VCaP (cell line): ENCODE measurements around the gene TMEM11.

Source experiments
- H3K27ac ChIP-seq: fragments of 450-650 bp; 2 replicates; pipeline ENCODE4 v1.5.1; 2017
- TF ChIP-seq, protein P1 (sequence below): fragments of 450-650 bp; conservative IDR thresholded peaks from 2 replicates; pipeline ENCODE4 v1.5.1; 2017; ENCODE audit warnings: mild to moderate bottlenecking, moderate library complexity

TMEM11 gene

DNA sequence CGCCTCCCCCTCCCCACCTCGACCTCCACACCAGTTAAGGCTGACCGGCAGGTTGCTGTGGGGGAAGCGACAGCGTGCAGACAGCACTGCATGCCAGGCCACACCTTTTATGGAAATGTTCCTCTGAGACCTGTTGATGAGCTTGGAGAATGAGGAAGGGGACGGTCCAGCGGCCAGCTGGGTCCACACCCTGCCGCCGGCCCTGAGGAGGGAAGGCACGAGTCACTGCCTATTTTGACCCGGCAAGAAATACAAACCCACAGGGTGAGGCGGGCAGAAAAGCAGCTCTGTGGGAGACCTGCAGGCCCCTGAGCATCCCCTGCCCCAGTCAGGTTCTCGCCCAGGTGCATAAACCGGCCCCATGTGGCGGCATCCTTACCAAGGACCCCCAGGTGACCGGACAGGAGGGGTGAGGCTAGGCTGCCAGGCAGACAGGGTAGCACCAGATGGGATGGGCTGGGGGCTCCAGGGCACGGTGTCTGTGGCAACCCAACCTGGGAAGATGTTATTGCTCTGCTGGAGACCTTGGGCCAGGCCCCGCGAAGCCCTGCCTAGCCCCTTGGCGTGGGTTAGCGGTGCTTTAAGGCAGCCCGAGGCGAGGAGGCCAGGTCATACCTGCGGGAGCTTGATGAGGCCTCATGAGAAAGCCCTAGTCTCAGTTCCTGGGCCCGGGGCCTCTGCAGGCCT, 26.6 kb upstream of the TMEM11 start:
- TF ChIP-seq, protein P1, sequence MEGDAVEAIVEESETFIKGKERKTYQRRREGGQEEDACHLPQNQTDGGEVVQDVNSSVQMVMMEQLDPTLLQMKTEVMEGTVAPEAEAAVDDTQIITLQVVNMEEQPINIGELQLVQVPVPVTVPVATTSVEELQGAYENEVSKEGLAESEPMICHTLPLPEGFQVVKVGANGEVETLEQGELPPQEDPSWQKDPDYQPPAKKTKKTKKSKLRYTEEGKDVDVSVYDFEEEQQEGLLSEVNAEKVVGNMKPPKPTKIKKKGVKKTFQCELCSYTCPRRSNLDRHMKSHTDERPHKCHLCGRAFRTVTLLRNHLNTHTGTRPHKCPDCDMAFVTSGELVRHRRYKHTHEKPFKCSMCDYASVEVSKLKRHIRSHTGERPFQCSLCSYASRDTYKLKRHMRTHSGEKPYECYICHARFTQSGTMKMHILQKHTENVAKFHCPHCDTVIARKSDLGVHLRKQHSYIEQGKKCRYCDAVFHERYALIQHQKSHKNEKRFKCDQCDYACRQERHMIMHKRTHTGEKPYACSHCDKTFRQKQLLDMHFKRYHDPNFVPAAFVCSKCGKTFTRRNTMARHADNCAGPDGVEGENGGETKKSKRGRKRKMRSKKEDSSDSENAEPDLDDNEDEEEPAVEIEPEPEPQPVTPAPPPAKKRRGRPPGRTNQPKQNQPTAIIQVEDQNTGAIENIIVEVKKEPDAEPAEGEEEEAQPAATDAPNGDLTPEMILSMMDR: no peak
- no peak overlapping the region for H3K27ac ChIP-seq

DNA sequence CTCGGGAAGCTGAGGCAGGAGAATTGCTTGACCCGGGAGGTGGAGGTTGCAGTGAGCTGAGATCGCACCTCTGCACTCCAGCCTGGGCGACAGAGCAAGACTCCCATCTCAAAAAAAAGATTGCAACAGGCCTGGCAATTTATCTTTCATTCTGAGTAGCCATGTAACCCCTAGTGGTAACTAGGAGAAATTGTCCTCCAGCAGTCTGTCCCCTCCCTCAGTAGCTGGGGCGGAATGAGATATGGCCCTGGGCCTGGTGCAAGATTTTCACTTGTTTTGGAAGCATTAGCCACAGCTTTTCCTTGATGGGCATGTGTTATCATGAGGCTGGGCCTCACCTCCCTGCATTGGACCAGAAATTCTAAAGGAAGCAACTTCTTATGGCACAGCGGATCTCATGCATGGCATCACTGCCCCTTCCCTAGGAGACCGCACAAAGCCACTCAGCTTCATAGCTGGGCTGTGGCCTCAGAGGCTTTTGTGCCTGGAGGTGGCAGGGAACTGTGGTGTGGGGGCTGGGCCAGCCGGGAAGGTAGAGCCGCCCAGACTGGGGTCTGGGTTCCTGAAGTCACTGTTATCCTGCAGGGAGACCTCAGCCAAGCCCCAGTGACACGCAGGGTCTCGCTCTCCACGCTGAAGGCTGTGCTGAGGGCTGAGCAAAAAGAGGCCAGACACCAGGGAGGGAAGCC, 25.9 kb upstream of the TMEM11 start:
- no peak overlapping the region for H3K27ac ChIP-seq
- TF ChIP-seq, protein P1: peak; percentile 68

DNA sequence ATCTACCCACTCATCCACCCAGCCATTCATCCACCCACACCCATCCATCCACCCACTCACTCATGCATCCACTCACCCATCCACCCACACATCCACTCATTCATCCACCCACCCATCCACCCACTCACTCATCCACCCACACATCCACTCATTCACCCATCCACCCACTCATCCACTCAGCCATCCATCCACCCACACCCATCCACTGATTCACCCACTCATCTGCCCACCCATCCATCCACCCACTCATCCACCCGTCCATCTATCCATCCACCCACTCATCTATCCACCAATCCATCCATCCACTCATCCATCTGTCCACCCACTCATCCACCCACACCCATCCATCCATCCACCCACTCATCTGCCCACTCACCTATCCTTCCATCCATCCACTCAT, 22.0 kb upstream of the TMEM11 start:
- no peak overlapping the region for H3K27ac ChIP-seq
- TF ChIP-seq, protein P1: no peak

DNA sequence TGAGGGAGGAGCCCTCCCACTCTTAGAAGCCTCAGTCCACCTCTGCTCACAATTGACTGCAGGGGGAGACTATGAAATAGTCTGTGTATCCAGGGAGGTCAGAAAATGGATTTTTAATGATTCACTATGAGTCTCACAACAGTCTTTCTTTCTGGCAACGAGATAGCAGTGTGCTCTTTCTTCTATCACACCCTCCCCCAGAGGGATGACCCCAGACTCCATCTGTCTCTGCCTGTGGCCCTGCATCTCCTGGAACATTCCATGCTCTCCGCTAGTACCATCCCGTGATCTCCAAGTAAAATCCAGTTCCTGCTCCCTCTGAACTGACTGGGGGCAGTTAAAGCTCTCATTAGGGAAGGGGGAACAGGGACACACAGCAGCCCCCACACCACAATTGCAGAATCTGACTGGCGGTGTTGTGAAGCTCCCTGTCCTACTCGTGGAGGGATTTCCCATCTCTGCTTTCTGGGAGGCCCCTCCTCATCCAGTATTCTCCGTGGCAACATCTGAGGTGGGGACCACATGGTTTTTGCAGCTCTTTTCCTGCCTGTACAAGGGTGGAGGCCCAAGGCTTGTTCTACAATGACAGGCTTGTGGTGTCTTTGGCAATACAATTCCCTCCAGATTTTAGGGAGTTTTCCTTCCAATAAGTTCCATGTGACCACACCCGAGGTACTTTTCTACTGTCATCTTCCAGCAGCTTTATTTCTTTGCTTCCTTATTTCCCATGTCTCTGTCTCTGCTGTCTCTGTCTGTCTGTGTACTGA, 19.8 kb upstream of the TMEM11 start:
- TF ChIP-seq, protein P1: no peak
- H3K27ac ChIP-seq: no peak overlapping the region

DNA sequence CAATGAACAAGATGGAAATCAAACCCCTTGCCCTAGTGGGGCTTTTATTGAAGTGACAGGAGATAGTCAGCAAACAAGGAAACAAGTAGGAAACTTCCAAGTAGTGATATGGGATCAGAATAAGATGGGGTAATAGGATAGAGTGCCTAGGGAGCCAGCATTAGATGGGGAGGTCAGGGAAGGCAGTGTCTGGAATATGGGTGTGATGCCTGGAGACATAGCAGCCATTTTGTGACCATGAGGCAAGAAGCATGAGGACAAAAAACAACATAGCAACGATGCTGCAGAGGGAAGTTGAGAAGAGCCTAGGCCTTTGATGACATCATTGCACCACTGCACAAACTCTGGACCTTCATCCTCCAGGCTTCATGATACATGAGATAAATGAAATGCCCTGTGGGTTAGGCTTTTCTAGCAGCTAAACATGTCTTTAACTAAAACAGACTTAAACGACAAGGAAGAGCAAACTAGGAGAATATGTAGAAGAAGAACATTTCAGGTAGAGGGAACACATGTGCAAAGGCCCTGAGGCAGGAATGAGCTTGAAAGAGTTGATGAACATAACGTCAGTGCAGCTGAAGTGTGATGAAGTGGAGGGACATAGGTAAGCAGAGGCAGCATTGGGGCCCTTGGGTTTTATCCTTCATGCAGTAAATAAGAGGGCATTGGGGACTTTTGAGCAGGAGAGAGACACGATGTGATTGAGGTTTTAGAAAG, 18.2 kb upstream of the TMEM11 start:
- TF ChIP-seq, protein P1: no peak
- H3K27ac ChIP-seq: no peak overlapping the region

DNA sequence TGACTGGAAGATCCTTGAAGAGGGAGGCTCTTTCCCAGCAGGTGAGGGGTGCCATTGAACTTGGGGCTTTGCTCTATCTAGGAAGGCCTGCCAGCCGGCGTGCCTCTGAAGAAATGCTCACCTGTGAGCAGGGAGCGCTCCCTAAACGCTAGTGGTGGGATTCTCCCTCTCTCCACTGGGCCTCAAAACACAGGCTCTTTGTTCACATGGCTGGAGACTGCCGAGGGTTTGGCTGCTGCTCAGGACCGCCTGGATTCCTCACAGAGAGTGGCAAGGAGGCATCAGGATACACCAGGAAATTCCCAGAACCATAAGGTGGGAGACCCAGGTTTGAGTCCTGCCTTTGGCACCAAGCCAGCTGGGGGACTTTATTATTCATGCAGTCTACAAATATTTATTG, 17.6 kb upstream of the TMEM11 start:
- TF ChIP-seq, protein P1: no peak
- H3K27ac ChIP-seq: no peak overlapping the region

DNA sequence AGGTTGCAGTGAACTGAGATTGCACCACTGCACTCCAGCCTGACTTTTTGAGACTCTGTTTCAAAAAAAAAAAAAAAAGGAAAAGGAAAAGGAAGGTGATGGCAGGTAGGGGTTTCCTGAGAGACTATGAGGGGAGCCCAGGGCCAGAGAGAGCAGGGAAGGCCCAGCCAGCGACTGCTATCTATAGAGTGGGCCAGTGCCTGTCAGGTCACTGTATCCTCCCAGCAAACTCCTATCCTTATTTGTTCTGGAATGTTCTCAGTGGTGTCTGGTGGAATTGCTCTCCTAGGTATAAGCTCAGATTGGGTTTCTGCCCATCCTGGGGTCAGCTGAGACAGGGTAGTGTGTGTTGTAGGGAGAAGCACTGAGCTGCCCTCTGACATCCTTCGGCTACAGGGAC, 14.9 kb upstream of the TMEM11 start:
- TF ChIP-seq, protein P1: no peak
- no peak overlapping the region for H3K27ac ChIP-seq
